Effector memory CD4-positive, alpha-beta T cell (primary cell): ENCODE results near the gene TSPAN16.
A peak's percentile ranks its signal among the peaks of the same experiment; 100 is the strongest.

ENCODE experiments used
- DNase-seq, 3 donors: peaks; one replicate each; pipeline ENCODE4 v3.0.0-alpha.2; 2020
- H3K27ac ChIP-seq: 2 replicates; pipeline ENCODE4 v1.7.0; 2013; ENCODE audit warnings: mild to moderate bottlenecking, low read length, moderate library complexity; ENCODE audit not compliant: insufficient read depth, poor library complexity, severe bottlenecking
- H3K27me3 ChIP-seq: replicated peaks from 2 replicates; pipeline ENCODE4 v1.7.0; 2013; ENCODE audit warnings: mild to moderate bottlenecking, low read length; ENCODE audit not compliant: insufficient read depth, control insufficient read depth, poor library complexity, severe bottlenecking
- H3K36me3 ChIP-seq: 2 replicates; pipeline ENCODE4 v1.7.0; 2013; ENCODE audit warnings: mild to moderate bottlenecking, low read length, moderate library complexity; ENCODE audit not compliant: control insufficient read depth, insufficient read depth
- H3K4me1 ChIP-seq: 2 replicates; pipeline ENCODE4 v1.7.0; 2013; ENCODE audit warnings: low read length, mild to moderate bottlenecking; ENCODE audit not compliant: control insufficient read depth, insufficient read depth, poor library complexity, severe bottlenecking
- H3K4me3 ChIP-seq: 2 replicates; pipeline ENCODE4 v1.7.0; 2013; ENCODE audit warnings: low read length, low read depth, mild to moderate bottlenecking; ENCODE audit not compliant: insufficient read depth, poor library complexity, severe bottlenecking
- H3K9me3 ChIP-seq: 2 replicates; pipeline ENCODE4 v1.7.0; 2013; ENCODE audit warnings: mild to moderate bottlenecking, low read length, moderate library complexity; ENCODE audit not compliant: control insufficient read depth

Gene TSPAN16

DNA sequence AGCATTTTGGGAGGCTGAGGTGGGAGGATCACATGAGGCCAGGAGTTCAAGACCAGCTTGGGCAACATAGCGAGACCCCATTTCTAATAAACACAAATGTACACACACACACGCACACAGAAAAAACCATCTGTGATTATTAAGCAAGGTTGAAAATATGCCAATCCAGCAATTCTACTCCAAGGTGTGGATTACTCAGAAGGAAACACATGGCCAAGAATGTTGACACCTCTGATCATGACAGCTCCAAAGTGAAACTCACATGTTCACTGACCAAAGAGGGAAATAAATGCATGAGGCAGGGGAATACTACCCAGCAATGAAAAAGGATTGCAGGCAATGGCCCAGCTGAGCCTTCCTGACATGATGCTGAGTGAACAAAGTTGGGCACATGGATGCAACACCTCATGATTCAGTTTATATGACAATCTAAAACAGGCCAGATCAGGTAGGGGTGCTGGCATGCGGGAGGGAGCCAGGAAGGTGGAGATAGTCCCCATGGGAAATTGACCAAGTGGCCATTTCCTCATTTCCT is 38.0 kb upstream of the TSPAN16 start:
- H3K9me3 ChIP-seq: no peaks in the 10 kb centered on the region
- no peak overlapping the region for H3K27ac ChIP-seq
- peaks cover 9% of the 10 kb centered on the region for H3K4me1 ChIP-seq

DNA sequence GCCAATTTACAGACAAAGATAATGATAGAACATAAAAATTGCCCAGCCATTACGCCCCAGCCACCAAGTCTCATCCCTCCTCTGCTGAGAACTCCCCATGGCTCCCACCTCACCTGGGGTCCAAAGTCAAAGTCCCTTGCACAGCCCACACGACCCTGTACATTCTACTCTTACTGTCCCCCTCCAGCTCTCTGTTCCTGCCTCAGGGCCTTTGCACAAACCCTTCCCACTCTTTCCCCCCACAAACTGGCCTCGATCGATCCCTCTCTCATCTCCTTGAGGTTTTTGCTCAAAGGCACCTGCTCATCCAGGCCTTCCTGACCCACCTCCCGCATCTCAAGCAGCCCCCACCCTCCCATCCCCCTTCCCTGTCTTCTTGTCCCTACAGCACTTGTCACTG is 35.0 kb upstream of the TSPAN16 start:
- Histone ChIP-seq H3K27me3 (peaks cover 26% of the 10 kb centered on the region), H3K4me3 (no peak overlapping the region), H3K36me3 (no peaks in the 10 kb centered on the region), H3K27ac (no peak overlapping the region), H3K4me1 (peaks cover 9% of the 10 kb centered on the region), H3K9me3 (no peaks in the 10 kb centered on the region)
- DNase-seq: no peak

More for the DNA sequence above, 38.0 kb upstream of the TSPAN16 start:
- H3K4me3 ChIP-seq: no peak overlapping the region
- DNase-seq: no peak
- no peaks in the 10 kb centered on the region for H3K36me3 ChIP-seq
- H3K27me3 ChIP-seq: peaks cover 17% of the 10 kb centered on the region

DNA sequence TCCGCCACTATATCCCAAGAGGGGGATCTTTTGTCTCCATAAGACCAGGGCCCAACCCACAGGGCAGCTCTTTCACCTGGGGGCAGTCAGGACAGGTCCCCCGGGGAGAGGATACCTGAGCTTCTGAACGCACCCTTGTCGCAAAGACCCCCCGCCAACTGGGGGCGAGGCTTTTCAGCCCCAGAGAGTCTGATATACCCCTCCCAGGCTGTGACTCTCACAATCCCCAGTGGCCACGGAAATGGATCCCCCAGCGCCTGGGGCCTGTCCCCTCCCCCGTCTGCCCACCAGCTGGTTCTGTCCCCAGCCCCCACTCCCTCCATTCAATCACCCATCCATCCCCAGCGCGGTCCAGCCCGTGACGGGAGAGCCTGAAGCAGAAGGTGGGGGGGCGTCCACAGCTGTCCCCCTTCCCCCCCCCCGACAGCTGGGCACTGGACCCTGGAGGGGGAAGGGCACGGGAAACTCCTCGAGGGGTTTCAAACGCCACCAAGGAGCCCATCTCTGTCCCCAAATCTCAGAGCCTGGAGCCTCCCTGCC is 34.5 kb upstream of the TSPAN16 start:
- DNase-seq: no peak
- Histone ChIP-seq H3K4me3 (peak overlapping the region; percentile 56), H3K4me1 (peaks cover 9% of the 10 kb centered on the region), H3K27ac (no peak overlapping the region), H3K9me3 (no peaks in the 10 kb centered on the region), H3K36me3 (no peaks in the 10 kb centered on the region), H3K27me3 (peaks cover 26% of the 10 kb centered on the region)

GRCh38 chr19:11261971-11262839 is 33.8 kb upstream of the TSPAN16 start, which contains the start of gene DOCK6:
TSS of gene DOCK6 (minus strand) at chr19:11262524. CDS start at chr19:11262440, 84 bp downstream.
- Histone ChIP-seq H3K27ac (no peak within 1 kb of the TSS), H3K36me3 (no peaks in the 10 kb centered on the region), H3K4me1 (peaks cover 9% of the 10 kb centered on the region), H3K9me3 (no peaks in the 10 kb centered on the region), H3K4me3 (peak within 1 kb of the TSS; percentile 56), H3K27me3 (peaks cover 26% of the 10 kb centered on the region)
- DNase-seq: no peak

GRCh38 chr19:11263726-11264125 is 32.2 kb upstream of the TSPAN16 start:
- Histone ChIP-seq H3K4me3 (no peak overlapping the region), H3K9me3 (no peaks in the 10 kb centered on the region), H3K27ac (no peak overlapping the region), H3K27me3 (peaks cover 26% of the 10 kb centered on the region), H3K4me1 (peaks cover 9% of the 10 kb centered on the region), H3K36me3 (no peaks in the 10 kb centered on the region)
- no peak for DNase-seq

- H3K4me3 ChIP-seq: no peak overlapping the region
- H3K27ac ChIP-seq: no peak overlapping the region
- no peaks in the 10 kb centered on the region for H3K36me3 ChIP-seq
- no peak for DNase-seq
- no peaks in the 10 kb centered on the region for H3K9me3 ChIP-seq
- H3K27me3 ChIP-seq: peaks cover 26% of the 10 kb centered on the region
- peaks cover 9% of the 10 kb centered on the region for H3K4me1 ChIP-seq
Observed at GRCh38 chr19:11264452-11265176, 31.3 kb upstream of the TSPAN16 start.

DNA sequence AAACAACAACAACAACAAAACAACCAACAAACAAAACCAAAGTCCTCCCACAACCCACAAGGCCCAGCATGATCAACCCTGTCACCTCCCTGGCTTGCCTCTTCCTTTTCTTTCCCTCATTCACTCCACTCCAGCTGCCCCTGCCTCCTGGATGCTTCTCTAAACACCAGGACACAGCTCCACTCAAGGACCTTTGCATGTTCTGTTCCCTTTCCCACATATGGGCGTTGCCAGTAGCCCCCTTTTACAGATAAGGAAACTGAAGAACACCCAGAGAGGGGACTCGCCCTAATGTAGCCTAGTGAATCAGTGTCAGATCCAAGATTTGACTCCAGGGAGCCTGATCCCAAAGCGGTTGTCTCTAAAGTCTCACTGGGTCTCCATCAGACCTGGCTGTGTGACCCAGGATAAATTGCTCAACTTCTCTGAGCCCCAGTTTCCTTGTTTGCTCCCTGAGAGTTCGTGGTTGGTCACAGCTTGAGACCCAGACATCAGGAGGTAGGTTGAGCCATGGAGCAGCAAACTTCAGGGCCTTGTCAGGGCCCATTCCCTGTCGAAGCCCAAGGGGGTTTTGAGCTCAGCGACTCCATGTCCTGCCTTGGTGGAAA is 30.7 kb upstream of the TSPAN16 start:
- Histone ChIP-seq H3K27me3 (peaks cover 26% of the 10 kb centered on the region), H3K36me3 (no peaks in the 10 kb centered on the region), H3K4me3 (no peak overlapping the region), H3K9me3 (no peaks in the 10 kb centered on the region), H3K4me1 (peaks cover 9% of the 10 kb centered on the region), H3K27ac (no peak overlapping the region)
- DNase-seq: no peak

GRCh38 chr19:11265785-11266236 is 30.1 kb upstream of the TSPAN16 start:
- Histone ChIP-seq H3K9me3 (no peaks in the 10 kb centered on the region), H3K27ac (no peak overlapping the region), H3K36me3 (no peaks in the 10 kb centered on the region), H3K4me3 (no peak overlapping the region), H3K4me1 (peaks cover 9% of the 10 kb centered on the region), H3K27me3 (peaks cover 26% of the 10 kb centered on the region)
- no peak for DNase-seq

DNA sequence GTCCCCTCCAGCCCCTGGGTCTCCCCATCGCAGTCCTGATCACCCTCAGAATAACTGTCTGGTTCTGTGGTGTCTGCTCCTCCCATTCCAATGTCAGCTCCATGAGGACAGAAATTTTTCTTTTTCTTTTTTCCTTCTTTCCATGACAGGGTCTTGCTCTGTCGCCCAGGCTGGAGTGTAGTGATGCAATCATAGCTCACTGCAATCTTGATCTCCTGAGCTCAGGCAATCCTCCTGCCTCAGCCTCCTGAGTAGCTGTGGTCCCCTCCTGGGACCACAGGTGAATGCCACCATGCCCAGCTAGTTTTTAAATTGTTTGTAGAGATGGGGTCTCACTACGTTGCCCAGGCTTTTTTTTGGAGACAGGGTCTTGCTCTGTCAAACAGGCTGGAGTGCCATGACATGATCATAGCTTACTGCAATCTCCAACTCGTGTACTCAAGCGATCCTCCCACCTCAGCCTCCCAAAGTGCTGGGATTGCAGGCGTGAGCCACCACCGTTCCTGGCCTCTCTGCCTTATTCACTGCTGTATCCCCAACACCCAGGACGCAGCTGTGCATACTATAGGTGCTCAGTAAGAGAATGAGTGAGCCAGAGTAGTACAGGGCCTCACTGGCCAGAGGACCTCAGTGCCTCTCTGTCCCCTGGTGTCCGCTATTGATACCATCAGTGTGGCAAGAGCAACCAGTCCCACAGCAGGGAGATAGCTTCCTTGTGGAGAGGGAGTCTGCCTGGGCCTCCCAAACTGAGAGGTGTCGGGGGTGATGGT is 28.5 kb upstream of the TSPAN16 start:
- DNase-seq: no peak
- H3K4me1 ChIP-seq: peaks cover 2% of the 10 kb centered on the region
- peaks cover 13% of the 10 kb centered on the region for H3K27me3 ChIP-seq
- H3K27ac ChIP-seq: no peak overlapping the region
- H3K36me3 ChIP-seq: no peaks in the 10 kb centered on the region
- H3K9me3 ChIP-seq: no peaks in the 10 kb centered on the region
- H3K4me3 ChIP-seq: no peak overlapping the region
